PC-9 (cell line): ENCODE measurements around the gene PTF1A. TPM values are rescaled to one million over a fixed set of nuclear protein-coding genes. Genes with fewer than 3 reads are reported as not detected.

ENCODE experiments used
- BruUV-seq: library from RNA; stranded (reverse); fragments of 400-500 nt; replicated peaks from 2 replicates; lab custom pipeline; 2021; lab: Mats Ljungman, UMichigan
- CTCF ChIA-PET: fragments of 300-600 bp; sonication (Branson Sonifier 250); formaldehyde crosslinking; loops from one replicate; lab custom pipeline; 2022; ENCODE audit warnings: antibody characterized with exemption; lab: Charles Lee
- POLR2A ChIA-PET: fragments of 300-600 bp; sonication (Branson Sonifier 250); formaldehyde crosslinking; loops from one replicate; lab custom pipeline; 2022; ENCODE audit warnings: antibody characterized with exemption; ENCODE audit not compliant: unreplicated experiment; lab: Charles Lee
- DNase-seq, 2 experiments: peaks; one replicate each; pipeline versions ENCODE4 v3.0.0 to v3.0.0-alpha.2; 2015 to 2022; ENCODE audit warnings: mixed read lengths in 1 of 2
- H2AFZ ChIP-seq: fragments of 200-600 bp; sonication (generic); 2 replicates; pipeline ENCODE4 v1.8.1; 2017; ENCODE audit warnings: antibody characterized with exemption
- H3F3A ChIP-seq: fragments of 200-600 bp; sonication (generic); 2 replicates; pipeline ENCODE4 v1.8.1; 2017; ENCODE audit warnings: antibody characterized with exemption, mild to moderate bottlenecking, low read depth; ENCODE audit not compliant: insufficient read depth
- H3K27ac ChIP-seq: fragments of 200-600 bp; sonication (generic); 2 replicates; pipeline ENCODE4 v1.6.1; 2016; ENCODE audit warnings: mixed run types
- H3K27me3 ChIP-seq: fragments of 200-600 bp; sonication (generic); 2 replicates; pipeline ENCODE4 v1.6.1; 2016; ENCODE audit warnings: low read depth, mixed run types; ENCODE audit not compliant: insufficient read depth
- H3K36me3 ChIP-seq: fragments of 200-600 bp; sonication (generic); 2 replicates; pipeline ENCODE4 v1.6.1; 2016; ENCODE audit warnings: low read depth, mixed run types
- H3K4me1 ChIP-seq: fragments of 200-600 bp; sonication (generic); replicated peaks from 2 replicates; pipeline ENCODE4 v1.6.1; 2016; ENCODE audit warnings: mixed run types; ENCODE audit not compliant: insufficient read depth
- H3K4me2 ChIP-seq: fragments of 200-600 bp; sonication (generic); 2 replicates; pipeline ENCODE4 v1.6.1; 2017; ENCODE audit warnings: mixed run types
- H3K4me3 ChIP-seq: fragments of 200-600 bp; sonication (generic); 2 replicates; pipeline ENCODE4 v1.6.1; 2016; ENCODE audit warnings: mixed run types
- H3K79me2 ChIP-seq: fragments of 200-600 bp; sonication (generic); 2 replicates; pipeline ENCODE4 v1.6.1; 2017; ENCODE audit warnings: low read depth, mixed run types
- H3K9me2 ChIP-seq: fragments of 200-600 bp; sonication (generic); 2 replicates; pipeline ENCODE4 v1.8.1; 2017; ENCODE audit warnings: mild to moderate bottlenecking; ENCODE audit not compliant: insufficient read depth
- H3K9me3 ChIP-seq: fragments of 200-600 bp; sonication (generic); 2 replicates; pipeline ENCODE4 v1.8.1; 2016; ENCODE audit warnings: low read depth; ENCODE audit not compliant: insufficient read depth
- H4K20me1 ChIP-seq: fragments of 200-600 bp; sonication (generic); 2 replicates; pipeline ENCODE4 v1.8.1; 2017; ENCODE audit not compliant: insufficient read depth
- EZH2 ChIP-seq: fragments of 200-600 bp; sonication (generic); IDR thresholded peaks from 2 replicates; pipeline ENCODE4 v1.8.0; 2017; ENCODE audit warnings: antibody characterized with exemption, low read depth
- intact Hi-C: fragments of 100-400 bp; cut with micrococcal nuclease; formaldehyde crosslinking; loops from one replicate; pipeline ENCODE4 v1.10.0; 2022; ENCODE audit not compliant: unreplicated experiment
- total RNA-seq: library from RNA; stranded (reverse); gene quantifications from 2 replicates; pipeline ENCODE4 v1.2.3, GENCODE V29; 2021
- TF ChIP-seq, protein P1 (sequence below): fragments of 200-600 bp; sonication (generic); conservative IDR thresholded peaks from 2 replicates; pipeline ENCODE4 v1.6.1; 2017; ENCODE audit warnings: mixed run types, antibody characterized with exemption, mild to moderate bottlenecking, moderate library complexity

PTF1A gene
- total RNA-seq, 1 experiment from 2014 or later: not detected

GRCh38 chr10:23203369-23204325 is 11.5 kb downstream of the PTF1A start:
- Histone ChIP-seq H3K9me2 (no peaks in the 10 kb centered on the region), H3K9me3 (no peaks in the 10 kb centered on the region), H2AFZ (no peak overlapping the region), H3K36me3 (no peaks in the 10 kb centered on the region), H3K4me3 (no peak overlapping the region), H3K79me2 (no peaks in the 10 kb centered on the region), H3K27me3 (peaks cover 25% of the 10 kb centered on the region; the same call in 1 of the 2 replicates), H3K4me2 (no peak overlapping the region), H4K20me1 (no peaks in the 10 kb centered on the region), H3K27ac (no peak overlapping the region), H3K4me1 (no peaks in the 10 kb centered on the region), H3F3A (no peaks in the 10 kb centered on the region)
- intact Hi-C loops: no loop called here
- no TSS peak for BruUV-seq
- CTCF ChIA-PET: no interaction called here
- TF ChIP-seq, protein P1, sequence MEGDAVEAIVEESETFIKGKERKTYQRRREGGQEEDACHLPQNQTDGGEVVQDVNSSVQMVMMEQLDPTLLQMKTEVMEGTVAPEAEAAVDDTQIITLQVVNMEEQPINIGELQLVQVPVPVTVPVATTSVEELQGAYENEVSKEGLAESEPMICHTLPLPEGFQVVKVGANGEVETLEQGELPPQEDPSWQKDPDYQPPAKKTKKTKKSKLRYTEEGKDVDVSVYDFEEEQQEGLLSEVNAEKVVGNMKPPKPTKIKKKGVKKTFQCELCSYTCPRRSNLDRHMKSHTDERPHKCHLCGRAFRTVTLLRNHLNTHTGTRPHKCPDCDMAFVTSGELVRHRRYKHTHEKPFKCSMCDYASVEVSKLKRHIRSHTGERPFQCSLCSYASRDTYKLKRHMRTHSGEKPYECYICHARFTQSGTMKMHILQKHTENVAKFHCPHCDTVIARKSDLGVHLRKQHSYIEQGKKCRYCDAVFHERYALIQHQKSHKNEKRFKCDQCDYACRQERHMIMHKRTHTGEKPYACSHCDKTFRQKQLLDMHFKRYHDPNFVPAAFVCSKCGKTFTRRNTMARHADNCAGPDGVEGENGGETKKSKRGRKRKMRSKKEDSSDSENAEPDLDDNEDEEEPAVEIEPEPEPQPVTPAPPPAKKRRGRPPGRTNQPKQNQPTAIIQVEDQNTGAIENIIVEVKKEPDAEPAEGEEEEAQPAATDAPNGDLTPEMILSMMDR: no peak
- TF ChIP-seq EZH2: no peak
- POLR2A ChIA-PET: no interaction called here
- DNase-seq: no peak

DNA sequence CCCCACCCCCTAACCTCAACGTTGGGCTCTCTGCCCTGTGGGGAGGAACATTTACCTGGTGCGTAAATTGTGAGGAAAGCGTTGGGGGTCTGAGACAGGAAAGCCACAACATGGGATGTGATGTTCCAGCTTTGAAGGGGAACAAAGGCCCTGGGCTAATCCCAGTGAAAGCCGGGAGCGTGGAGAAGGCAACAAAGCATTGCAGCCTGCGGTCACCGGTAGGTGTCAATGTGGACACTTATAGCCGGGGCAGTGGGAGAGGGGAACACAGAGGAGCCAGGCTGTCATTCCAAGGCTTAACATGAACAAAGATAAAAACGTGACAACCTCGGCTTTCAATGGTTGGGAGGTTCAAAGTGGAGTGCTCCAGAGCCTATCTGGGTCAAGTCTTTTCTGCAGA is 12.7 kb downstream of the PTF1A start:
- Histone ChIP-seq H2AFZ (no peak overlapping the region), H3K4me1 (no peaks in the 10 kb centered on the region), H4K20me1 (no peaks in the 10 kb centered on the region), H3K4me2 (no peak overlapping the region), H3K27me3 (peaks cover 25% of the 10 kb centered on the region; the same call in 1 of the 2 replicates), H3K4me3 (no peak overlapping the region), H3K27ac (no peak overlapping the region), H3K9me3 (no peaks in the 10 kb centered on the region), H3K36me3 (no peaks in the 10 kb centered on the region), H3K9me2 (no peaks in the 10 kb centered on the region), H3F3A (no peaks in the 10 kb centered on the region), H3K79me2 (no peaks in the 10 kb centered on the region)
- no peak for TF ChIP-seq EZH2
- TF ChIP-seq, protein P1: no peak
- POLR2A ChIA-PET: no interaction called here
- CTCF ChIA-PET: no interaction called here
- no TSS peak for BruUV-seq
- intact Hi-C loops: no loop called here
- DNase-seq: no peak

- Histone ChIP-seq H3K9me3 (no peaks in the 10 kb centered on the region), H4K20me1 (no peaks in the 10 kb centered on the region), H3K9me2 (no peaks in the 10 kb centered on the region), H3K79me2 (no peaks in the 10 kb centered on the region), H3K4me3 (no peak overlapping the region), H3K4me1 (no peaks in the 10 kb centered on the region), H3K36me3 (no peaks in the 10 kb centered on the region), H3K27ac (no peak overlapping the region), H3F3A (no peaks in the 10 kb centered on the region), H3K27me3 (peaks cover 18% of the 10 kb centered on the region; the same call in 1 of the 2 replicates), H3K4me2 (no peak overlapping the region), H2AFZ (no peak overlapping the region)
- ChIA-PET POLR2A (interaction anchor here (0.6 kb wide), 1 partner anchor 1403 kb away, joined by 11 read pairs; no protein-coding TSS in a partner anchor), CTCF (no interaction called here)
- no peak for TF ChIP-seq EZH2
- TF ChIP-seq, protein P1: no peak
- DNase-seq: no peak
- intact Hi-C loops: no loop called here
- no TSS peak for BruUV-seq
Observed at GRCh38 chr10:23205972-23206642, 14.0 kb downstream of the PTF1A start.
